Motor neuron (in vitro differentiated cells): ENCODE measurements around the gene CNIH4. TPM values are rescaled to one million over a fixed set of nuclear protein-coding genes. Genes with fewer than 3 reads are reported as not detected.
"Not testable (repeated sequence)": the region's sequence is repeated elsewhere in the genome, so short reads cannot be mapped to it uniquely, and the experiment has no call there.

ENCODE experiments used
- ATAC-seq, 8 experiments: fragments of 200-7000 bp; cut with Tn5 transposase; replicated peaks in 6 of 8; 2 replicates each; pipeline ENCODE4 v1.8.0; 2021; ENCODE audit warnings: mild to moderate bottlenecking in 8 of 8, moderate library complexity in 8 of 8
- H3K27ac ChIP-seq, 2 donors: fragments of 250-450 bp; sonication (Bioruptor Pico); 2 replicates each; pipeline ENCODE4 v1.9.0; 2021; ENCODE audit warnings: antibody characterized with exemption in 2 of 2, mild to moderate bottlenecking in 2 of 2, moderate library complexity in 1 of 2
- H3K4me1 ChIP-seq, 2 donors: fragments of 250-450 bp; sonication (Bioruptor Pico); replicated peaks in 1 of 2; 2 replicates each; pipeline ENCODE4 v1.6.1; 2021; ENCODE audit warnings: antibody characterized with exemption in 2 of 2, mild to moderate bottlenecking in 2 of 2, moderate library complexity in 1 of 2
- H3K4me3 ChIP-seq, 5 donors: fragments of 250-450 bp; sonication (Bioruptor Pico); 2 replicates each; pipeline ENCODE4 v1.9.0; 2021; ENCODE audit warnings: antibody characterized with exemption in 5 of 5, mild to moderate bottlenecking in 5 of 5, moderate library complexity in 4 of 5
- WGBS, 10 experiments: fragments of 450-650 bp; shearing (Covaris generic); methylation state at CpG; one replicate each; pipeline ENCODE4 v1.0.0; 2022; 5-methylcytosine and 5-hydroxymethylcytosine counted together
- in situ Hi-C, 9 experiments: fragments of 400-800 bp; cut with MboI; loops; one replicate each; pipeline ENCODE4 v1.15.0; 2021; ENCODE audit warnings: low sequenced_read_pairs in 9 of 9, low pct_unique_long_range_greater_than_20kb in 2 of 9; ENCODE audit not compliant: unreplicated experiment in 9 of 9
- total RNA-seq, 8 experiments: library from RNA; unstranded; fragments of 300-600 nt; gene quantifications; 2 replicates each; pipeline versions ENCODE4 v1.2.3 to v1.2.4, GENCODE V29; 2022

CNIH4 gene
- total RNA-seq, 8 experiments from 2014 or later: 19.4 to 53.0 (median 27.8) TPM

DNA sequence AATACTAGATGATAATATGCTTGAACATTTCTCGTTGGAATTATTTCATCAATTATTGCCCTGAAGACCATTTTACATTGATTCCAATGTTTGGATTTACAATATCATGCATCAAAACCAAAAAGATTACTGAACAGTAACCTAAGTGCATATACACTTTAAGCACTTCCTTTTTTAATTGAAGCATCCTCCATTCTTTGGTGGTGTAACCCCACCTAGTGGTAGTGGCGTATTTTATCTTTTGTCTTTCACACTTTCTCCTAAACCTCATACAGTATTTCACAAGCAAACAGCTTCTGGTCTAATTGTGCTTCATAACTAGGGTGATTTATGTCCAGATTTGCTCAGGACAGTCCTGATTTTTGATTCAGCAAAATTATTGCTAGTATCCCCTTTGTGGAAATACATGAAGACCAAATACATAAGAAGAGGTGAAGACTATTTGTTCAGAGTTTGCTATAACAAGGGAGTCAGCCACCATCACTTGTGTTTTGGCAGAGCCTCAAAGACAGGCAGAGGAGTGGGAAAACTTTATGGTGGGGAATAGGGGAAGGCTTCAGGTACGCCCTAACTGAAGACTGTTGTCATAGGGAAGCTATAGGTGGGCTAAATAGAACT lies 23.3 kb upstream of the CNIH4 start:
- Histone ChIP-seq H3K27ac (no peak overlapping the region), H3K4me3 (no peak overlapping the region), H3K4me1 (peaks cover 9 to 14% of the 10 kb centered on the region in 2 donors)
- in situ Hi-C loops: loop anchor here in 3 of 9 experiments (25.0 kb wide), 2 partner anchors 196 to 221 kb away; partner anchors contain the start of gene FBXO28 (in 2 of the 3)
- peak in 6 of 8 experiments; percentile 4 to 19 (median 9) for ATAC-seq
- 0 to 45% (median 0%) methylated on average over 1 to 3 of the region's 3 CpGs for WGBS, 10 experiments

DNA sequence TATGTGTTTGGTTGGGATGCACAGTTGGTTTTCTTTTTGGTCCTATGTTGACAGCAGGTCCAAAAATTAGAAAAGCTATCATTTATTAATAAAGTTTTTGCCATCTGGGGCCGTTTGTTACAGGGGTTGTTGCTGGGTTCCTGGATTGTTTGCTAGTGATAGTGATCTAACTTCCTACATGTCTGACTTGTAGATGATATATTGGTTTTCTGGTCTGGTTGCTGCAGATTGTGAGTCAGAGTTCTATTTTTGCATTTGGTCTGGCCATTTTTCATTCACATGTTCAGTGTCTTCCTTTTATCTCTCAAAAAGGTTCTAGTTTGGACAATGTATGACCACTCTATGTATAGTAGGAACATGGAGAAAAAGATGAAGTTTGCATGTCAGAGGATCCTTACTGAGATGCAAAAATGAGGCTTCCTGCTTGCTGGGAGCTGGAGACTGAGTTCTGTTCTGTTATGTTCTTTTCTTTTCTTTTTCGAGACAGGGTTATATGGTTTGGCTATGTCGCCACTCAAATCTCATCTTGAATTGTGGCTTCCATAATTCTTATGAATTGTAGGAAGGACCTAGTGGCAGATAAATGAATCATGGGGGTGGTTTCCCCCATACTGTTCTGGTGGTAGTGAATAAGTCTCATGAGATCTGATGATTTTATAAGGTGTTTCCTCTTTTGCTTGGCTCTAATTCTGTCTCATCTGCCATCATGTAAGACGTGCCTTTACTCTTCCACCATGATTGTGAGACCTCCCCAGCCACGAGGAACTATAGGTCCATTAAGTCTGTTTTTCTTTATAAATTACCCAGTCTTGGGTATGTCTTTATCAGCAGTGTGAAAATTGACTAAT lies 22.5 kb upstream of the CNIH4 start:
- Histone ChIP-seq H3K4me3 (no peak overlapping the region), H3K27ac (no peak overlapping the region), H3K4me1 (peaks cover 5 to 7% of the 10 kb centered on the region in 2 donors)
- in situ Hi-C loops: loop anchor here in 3 of 9 experiments (25.0 kb wide), 2 partner anchors 197 to 222 kb away; partner anchors contain the start of gene FBXO28 (in 2 of the 3)
- 0 to 80% (median 45%) methylated on average over 1 to 5 of the region's 5 CpGs; no CpG with 5 or more reads in 1 of the 10 experiments for WGBS, 10 experiments
- peak in 5 of 8 experiments; percentile 30 to 60 (median 48) for ATAC-seq

DNA sequence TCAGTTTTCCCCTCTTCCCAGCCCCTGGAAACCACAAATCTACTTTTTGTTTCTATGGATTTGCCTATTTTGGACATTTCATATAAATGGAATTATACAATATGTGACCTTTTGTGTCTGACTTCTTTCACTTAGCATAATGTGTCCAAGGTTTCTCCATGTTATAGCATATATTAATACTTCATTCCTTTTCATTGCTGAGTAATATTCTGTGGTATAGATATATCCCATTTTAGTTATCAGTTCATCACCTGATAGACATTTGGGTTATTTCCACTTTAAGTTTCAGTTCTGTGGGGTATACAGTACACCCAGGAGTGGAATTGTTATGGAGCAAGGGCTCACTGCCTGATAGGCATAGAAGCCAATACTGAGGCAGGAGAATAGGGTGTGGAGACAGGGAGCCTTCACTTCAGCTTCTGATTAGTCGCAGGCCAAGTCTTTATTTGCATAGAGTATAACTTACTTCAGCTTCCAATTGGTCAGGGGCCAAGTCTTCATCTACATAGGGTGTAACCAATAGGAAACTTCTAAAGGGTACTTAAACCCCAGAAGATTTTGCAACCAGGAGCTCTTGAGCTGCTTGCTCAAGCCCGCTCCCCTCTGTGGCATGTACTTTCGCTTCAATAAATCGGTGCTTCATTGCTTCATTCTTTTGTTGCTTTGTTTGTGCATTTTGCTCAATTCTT lies 18.4 kb upstream of the CNIH4 start:
- H3K4me1 ChIP-seq: peaks cover 8 to 13% of the 10 kb centered on the region in 2 donors
- 71 to 100% (median 80%) methylated on average over 1 to 4 of the region's 4 CpGs for WGBS, 10 experiments
- ATAC-seq: peak in 3 of 8 experiments; percentile 68 to 84 (median 78)
- in situ Hi-C loops: loop anchor here in 3 of 9 experiments (25.0 kb wide), 2 partner anchors 201 to 226 kb away; partner anchors contain the start of gene FBXO28 (in 2 of the 3)
- no peak overlapping the region for H3K4me3 ChIP-seq
- no peak overlapping the region for H3K27ac ChIP-seq

DNA sequence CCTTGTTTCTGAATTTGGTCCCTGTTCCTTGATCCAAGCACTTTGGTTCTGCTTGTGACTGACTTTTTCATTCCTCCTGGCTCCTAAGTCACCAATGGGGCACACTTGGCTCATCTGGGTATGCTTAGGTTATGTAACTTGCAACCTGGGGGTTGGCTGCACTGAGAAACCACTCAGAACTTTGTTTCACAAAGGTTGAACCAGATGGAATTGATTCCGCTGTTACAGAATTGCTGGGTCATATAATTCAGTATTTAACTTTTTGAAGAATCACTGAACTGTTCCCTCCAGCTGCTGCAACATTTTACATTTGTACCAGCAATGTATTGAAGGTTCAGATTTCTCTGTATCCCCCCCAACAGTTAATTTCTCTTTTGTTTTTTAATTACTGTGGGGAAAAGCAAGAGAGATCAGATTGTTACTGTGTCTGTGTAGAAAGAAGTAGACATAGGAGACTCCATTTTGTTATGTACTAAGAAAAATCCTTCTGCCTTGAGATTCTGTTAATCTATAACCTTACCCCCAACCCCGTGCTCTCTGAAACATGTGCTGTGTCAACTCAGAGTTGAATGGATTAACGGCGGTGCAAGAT lies 17.1 kb upstream of the CNIH4 start:
- in situ Hi-C loops: loop anchor here in 3 of 9 experiments (25.0 kb wide), 2 partner anchors 202 to 227 kb away; partner anchors contain the start of gene FBXO28 (in 2 of the 3)
- ATAC-seq: no peak
- 82 to 100% (median 93%) methylated on average over 1 of the region's 4 CpGs; no CpG with 5 or more reads in 3 of the 10 experiments for WGBS, 10 experiments
- Histone ChIP-seq H3K27ac (peak overlapping the region in 1 of 2 donors; percentile 1), H3K4me3 (no peak overlapping the region), H3K4me1 (peaks cover 8 to 13% of the 10 kb centered on the region in 2 donors)

DNA sequence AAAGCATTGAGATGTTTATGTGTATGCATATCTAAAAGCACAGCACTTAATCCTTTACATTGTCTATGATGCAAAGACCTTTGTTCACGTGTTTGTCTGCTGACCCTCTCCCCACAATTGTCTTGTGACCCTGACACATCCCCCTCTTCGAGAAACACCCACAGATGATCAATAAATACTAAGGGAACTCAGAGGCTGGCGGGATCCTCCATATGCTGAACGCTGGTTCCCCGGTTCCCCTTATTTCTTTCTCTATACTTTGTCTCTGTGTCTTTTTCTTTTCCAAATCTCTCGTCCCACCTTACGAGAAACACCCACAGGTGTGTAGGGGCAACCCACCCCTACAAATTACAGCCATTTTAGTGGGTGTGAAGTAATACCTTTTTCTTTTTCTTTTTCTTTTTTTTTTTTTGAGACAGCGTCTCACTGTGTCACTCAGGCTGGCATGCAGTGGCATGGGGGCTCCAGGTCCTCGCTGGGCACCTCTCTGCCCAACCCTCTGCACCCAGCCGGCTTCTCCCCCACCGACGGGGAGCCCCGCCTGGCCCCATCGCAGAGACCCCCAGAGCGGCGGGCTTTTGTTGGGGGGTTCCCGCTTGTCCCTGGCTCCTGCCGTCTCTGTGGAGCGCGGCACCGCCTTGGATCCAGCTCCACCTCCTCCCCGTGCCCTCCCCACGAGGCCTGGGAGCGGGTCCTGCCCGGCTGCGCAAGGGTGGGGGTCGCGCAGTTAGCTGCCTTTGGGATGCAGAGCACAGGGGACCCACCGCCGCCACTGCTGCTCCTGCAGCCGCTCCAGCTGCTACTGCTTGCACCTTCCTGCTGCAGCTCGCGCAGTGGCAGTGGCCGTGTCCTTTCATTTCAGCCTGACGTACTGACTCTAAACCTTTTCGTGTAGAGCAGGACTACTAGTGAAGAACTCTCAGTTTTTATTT lies 16.0 kb upstream of the CNIH4 start:
- Histone ChIP-seq H3K4me1 (peaks cover 8 to 13% of the 10 kb centered on the region in 2 donors), H3K4me3 (peak overlapping the region; percentile 8 to 38 (median 23)), H3K27ac (peak overlapping the region; percentile 59 to 82)
- 8 to 20% (median 11%) methylated on average over 1 to 20 of the region's 36 CpGs; no CpG with 5 or more reads in 2 of the 10 experiments for WGBS, 10 experiments
- in situ Hi-C loops: loop anchor here in 3 of 9 experiments (25.0 kb wide), 2 partner anchors 203 to 228 kb away; partner anchors contain the start of gene FBXO28 (in 2 of the 3)
- peak; percentile 52 to 92 (median 78) for ATAC-seq

DNA sequence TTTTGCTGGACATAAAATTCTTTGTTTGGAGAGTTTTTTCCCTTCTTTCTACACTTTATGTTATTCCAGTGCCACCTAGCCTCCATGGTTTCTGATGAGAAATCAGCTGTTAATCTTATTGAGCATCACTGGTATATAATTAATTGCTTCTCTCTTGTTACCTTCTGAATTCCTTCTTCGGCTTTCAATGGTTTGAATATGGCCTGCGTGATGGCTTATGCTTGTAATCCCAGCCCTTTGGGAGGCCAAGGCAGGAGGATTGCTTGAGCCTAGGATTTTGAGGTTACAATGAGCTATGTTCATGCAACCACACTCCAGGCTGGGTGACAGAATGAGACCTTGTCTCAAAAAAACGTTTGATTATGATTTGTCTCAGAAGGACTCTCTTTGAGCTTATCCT lies 13.0 kb upstream of the CNIH4 start:
- in situ Hi-C loops: loop anchor here in 3 of 9 experiments (25.0 kb wide), 2 partner anchors 206 to 231 kb away; partner anchors contain the start of gene FBXO28 (in 2 of the 3)
- no peak for ATAC-seq

DNA sequence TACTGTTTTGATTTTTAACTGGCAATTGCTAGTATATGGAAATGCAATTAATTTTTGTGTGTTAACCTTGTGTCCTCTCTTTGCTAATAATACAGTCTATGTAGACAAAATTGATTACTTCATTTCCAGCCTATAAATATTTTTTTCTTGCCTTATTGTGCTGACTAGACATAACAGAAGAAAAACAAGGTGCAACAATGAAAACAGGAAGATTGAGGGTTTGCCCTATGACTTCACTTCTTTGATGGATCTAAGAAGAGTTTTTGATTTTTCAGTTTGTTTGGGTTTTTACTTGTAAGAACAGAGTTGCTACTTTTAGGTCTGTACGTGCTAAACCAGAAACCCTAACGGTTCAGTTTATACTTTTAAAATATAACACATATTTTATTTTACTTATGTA lies 8.5 kb upstream of the CNIH4 start:
- no peak for ATAC-seq
- in situ Hi-C loops: loop anchor here in 3 of 9 experiments (25.0 kb wide), 2 partner anchors 211 to 236 kb away; partner anchors contain the start of gene FBXO28 (in 2 of the 3)
- 37 to 100% (median 84%) methylated on average over 1 to 2 of the region's 2 CpGs for WGBS, 10 experiments

More for the DNA sequence above, 13.0 kb upstream of the CNIH4 start:
- WGBS, 10 experiments: 0 to 63% (median 28%) methylated on average over 2 to 3 of the region's 3 CpGs; no CpG with 5 or more reads in 2 of the 10 experiments
- Histone ChIP-seq H3K4me3 (no peak overlapping the region), H3K4me1 (peaks cover 8 to 13% of the 10 kb centered on the region in 2 donors), H3K27ac (no peak overlapping the region)

DNA sequence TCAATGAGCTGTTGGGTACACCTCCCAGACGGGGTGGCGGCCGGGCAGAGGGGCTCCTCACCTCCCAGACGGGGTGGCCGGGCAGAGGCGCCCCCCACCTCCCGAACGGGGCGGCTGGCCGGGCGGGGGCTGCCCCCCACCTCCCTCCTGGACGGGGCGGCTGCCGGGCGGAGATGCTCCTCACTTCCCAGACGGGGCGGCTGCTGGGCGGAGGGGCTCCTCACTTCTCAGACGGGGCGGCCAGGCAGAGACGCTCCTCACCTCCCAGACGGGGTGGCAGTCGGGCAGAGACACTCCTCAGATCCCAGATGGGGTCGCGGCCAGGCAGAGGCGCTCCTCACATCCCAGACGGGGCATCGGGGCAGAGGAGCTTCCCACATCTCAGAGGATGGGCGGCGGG lies 7.0 kb upstream of the CNIH4 start:
- not testable (repeated sequence) for H3K27ac ChIP-seq, ATAC-seq, H3K4me1 ChIP-seq, H3K4me3 ChIP-seq
- no CpG with 5 or more reads among the region's 30 CpGs for WGBS, 10 experiments
- in situ Hi-C loops: loop anchor here in 3 of 9 experiments (25.0 kb wide), 2 partner anchors 212 to 237 kb away; partner anchors contain the start of gene FBXO28 (in 2 of the 3)

More for the DNA sequence above, 8.5 kb upstream of the CNIH4 start:
- no peaks in the 10 kb centered on the region for H3K4me1 ChIP-seq
- no peak overlapping the region for H3K4me3 ChIP-seq
- H3K27ac ChIP-seq: no peak overlapping the region

DNA sequence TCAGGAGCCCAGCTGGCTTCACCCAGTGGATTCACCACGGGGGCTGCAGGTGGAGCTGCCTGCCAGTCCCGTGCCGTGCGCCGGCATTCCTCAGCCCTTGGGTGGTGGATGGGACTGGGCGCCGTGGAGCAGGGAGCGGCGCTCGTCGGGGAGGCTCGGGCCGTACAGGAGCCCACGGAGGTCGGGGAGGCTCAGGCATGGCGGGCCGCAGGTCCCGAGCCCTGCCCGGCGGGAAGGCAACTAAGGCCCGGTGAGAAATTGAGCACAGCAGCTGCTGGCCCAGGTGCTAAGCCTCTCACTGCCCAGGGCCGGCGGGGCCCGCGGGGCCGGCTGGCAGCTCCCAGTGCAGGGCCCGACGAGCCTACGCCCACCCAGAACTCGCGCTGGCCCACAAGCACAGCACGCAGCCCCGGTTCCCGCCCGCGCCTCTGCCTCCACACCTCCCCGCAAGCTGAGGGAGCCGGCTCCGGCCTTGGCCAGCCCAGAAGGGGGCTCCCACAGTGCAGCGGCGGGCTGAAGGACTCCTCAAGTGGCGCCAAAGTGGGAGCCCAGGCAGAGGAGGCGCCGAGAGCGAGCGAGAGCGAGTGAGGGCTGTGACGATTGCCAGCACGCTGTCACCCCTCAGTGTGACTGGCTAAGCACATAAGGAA lies 4.1 kb upstream of the CNIH4 start:
- H3K4me3 ChIP-seq, H3K4me1 ChIP-seq, H3K27ac ChIP-seq, in situ Hi-C loops, ATAC-seq: not testable (repeated sequence)
- 92 to 100% (median 94%) methylated on average over 2 to 14 of the region's 49 CpGs; no CpG with 5 or more reads in 4 of the 10 experiments for WGBS, 10 experiments

DNA sequence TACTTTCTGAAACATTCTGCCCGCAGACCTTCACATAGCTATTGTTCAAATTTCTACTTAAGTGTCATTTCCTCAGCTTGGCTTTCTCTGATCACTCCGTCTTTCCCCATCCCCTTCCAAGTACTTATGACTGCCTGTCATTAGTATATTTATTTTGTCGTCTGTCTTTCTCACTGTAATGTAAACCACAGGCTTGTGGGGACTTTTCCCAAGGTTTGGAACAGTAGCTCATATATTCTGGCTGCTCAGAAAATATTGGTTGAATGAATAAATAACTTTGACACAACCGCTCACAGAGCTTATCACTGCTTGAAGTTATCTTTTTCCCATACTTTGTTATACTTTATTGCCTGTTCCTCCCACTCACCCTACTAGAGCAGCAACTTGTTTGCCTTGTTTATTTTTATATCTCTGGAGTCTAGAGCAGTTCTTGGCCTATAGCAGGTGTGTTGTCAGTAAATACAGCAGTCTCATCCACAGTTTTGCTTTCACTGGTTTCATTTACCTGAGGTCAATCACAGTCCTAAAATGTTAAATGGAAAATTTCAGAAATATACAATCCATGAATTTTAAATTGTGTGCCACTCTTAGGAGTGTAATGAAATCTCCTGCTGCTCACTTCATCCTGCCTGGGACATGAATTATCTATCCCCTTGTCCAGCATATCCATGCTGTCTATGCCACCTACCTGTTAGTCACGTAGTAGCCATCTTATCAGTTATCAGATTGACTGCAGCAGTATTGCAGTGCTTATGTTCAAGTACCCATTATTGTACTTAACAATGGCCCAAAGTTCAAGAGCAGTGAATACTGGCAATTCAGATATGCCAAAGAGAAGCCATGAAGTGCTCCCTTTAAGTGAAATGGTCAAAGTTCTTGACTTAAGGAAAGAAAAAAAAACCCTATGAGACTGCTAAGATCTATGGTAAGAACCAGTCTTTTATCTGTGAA lies 2.4 kb upstream of the CNIH4 start:
- in situ Hi-C loops: no loop called here
- 54 to 90% (median 82%) methylated on average over 2 to 5 of the region's 5 CpGs for WGBS, 10 experiments
- no peak overlapping the region for H3K4me3 ChIP-seq
- no peak overlapping the region for H3K27ac ChIP-seq
- ATAC-seq: no peak
- H3K4me1 ChIP-seq: peaks cover 6 to 12% of the 10 kb centered on the region in 2 donors
